GM18870 (cell line): Measurements from ENCODE around the gene SCYGR7.
A peak's percentile ranks its signal among the peaks of the same experiment; 100 is the strongest.
"Not testable (repeated sequence)": the region's sequence is repeated elsewhere in the genome, so short reads cannot be mapped to it uniquely, and the experiment has no call there.

Experiments used
- ATAC-seq: cut with Tn5 transposase; IDR thresholded peaks from one replicate; pipeline ENCODE4 v1.9.1; 2021; ENCODE audit warnings: moderate library complexity; ENCODE audit not compliant: unreplicated experiment

SCYGR7 gene

GRCh38 chr2:227756261-227756660 lies 28.1 kb downstream of the SCYGR7 start:
- ATAC-seq: not testable (repeated sequence)

GRCh38 chr2:227759411-227760118 lies 31.4 kb downstream of the SCYGR7 start:
- no peak for ATAC-seq

- ATAC-seq: no peak
Observed at GRCh38 chr2:227761740-227762476, 33.8 kb downstream of the SCYGR7 start.

GRCh38 chr2:227765788-227766372 lies 37.7 kb downstream of the SCYGR7 start:
- ATAC-seq: peak; percentile 9

- peak; percentile 91 for ATAC-seq
Observed at GRCh38 chr2:227766373-227766883, 38.3 kb downstream of the SCYGR7 start.

GRCh38 chr2:227767830-227768229 lies 39.7 kb downstream of the SCYGR7 start:
- ATAC-seq: no peak

- no peak for ATAC-seq
Observed at GRCh38 chr2:227772197-227772661, 44.1 kb downstream of the SCYGR7 start.

GRCh38 chr2:227772932-227773331 lies 44.8 kb downstream of the SCYGR7 start:
- ATAC-seq: no peak

GRCh38 chr2:227774011-227774624 lies 46.0 kb downstream of the SCYGR7 start:
- no peak for ATAC-seq

GRCh38 chr2:227774895-227775842 lies 47.0 kb downstream of the SCYGR7 start:
- ATAC-seq: no peak
